NB4 (cell line): ENCODE measurements around the gene ZNF554.

ENCODE experiments used
- CTCF ChIP-seq: IDR thresholded peaks from one replicate; pipeline ENCODE4 v1.5.1; 2012; ENCODE audit warnings: low read depth, low read length
- POLR2A ChIP-seq: IDR thresholded peaks from 2 replicates; pipeline ENCODE4 v1.6.1; 2011; ENCODE audit warnings: mild to moderate bottlenecking; ENCODE audit not compliant: insufficient read length; ENCODE audit errors: extremely low read depth

DNA sequence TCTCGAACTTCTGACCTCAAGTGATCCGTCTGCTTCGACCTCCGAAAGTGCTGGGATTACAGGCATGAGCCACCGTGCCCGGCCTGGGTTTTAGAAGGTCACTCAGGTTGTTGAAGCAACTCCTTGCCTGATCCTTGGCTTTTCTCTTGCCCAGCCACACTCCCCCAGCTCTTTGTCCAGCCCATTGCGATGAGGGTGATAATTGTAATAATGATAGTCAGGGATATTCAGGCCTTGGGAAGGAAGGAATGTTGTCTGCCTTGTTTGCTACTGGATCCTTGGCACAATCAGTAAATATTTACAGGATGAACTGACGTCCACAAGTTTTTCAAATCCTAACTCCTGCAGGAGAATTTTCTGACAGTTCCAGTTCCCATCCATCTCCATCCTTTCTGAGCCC, 32.6 kb upstream of the ZNF554 start:
- no peak for TF ChIP-seq POLR2A
- TF ChIP-seq CTCF, result no peak
